B cell (primary cell): Measurements from ENCODE around the gene TRPM8. TPM values are rescaled to one million over a fixed set of nuclear protein-coding genes. Genes with fewer than 3 reads are reported as not detected.

ENCODE experiments used
- ATAC-seq: fragments of 200-7000 bp; cut with Tn5 transposase; one replicate; pipeline ENCODE4 v1.10.0; 2021; ENCODE audit warnings: low read depth, mild to moderate bottlenecking, moderate number of reproducible peaks, moderate library complexity
- CTCF ChIA-PET: fragments of 350-600 bp; sonication (Branson Sonifier 250); formaldehyde crosslinking; loops from one replicate; lab custom pipeline; 2021; ENCODE audit warnings: antibody characterized with exemption, inconsistent platforms; lab: Charles Lee
- POLR2A ChIA-PET: fragments of 350-600 bp; sonication (Branson Sonifier 250); formaldehyde crosslinking; loops from one replicate; lab custom pipeline; 2021; ENCODE audit warnings: antibody characterized with exemption; lab: Charles Lee
- DNase-seq: peaks from one replicate; pipeline ENCODE4 v3.0.0; 2013
- H2AFZ ChIP-seq: 2 replicates; pipeline ENCODE4 v1.6.1; 2012; ENCODE audit warnings: mild to moderate bottlenecking, low read depth, low read length; ENCODE audit not compliant: insufficient read depth, poor library complexity, severe bottlenecking
- H3K27ac ChIP-seq, 2 donors: 1 replicate in 1 of 2; 2 replicates in 1 of 2; pipeline ENCODE4 v1.5.1; 2012 to 2013; ENCODE audit warnings: low read length in 2 of 2, mild to moderate bottlenecking in 2 of 2, moderate library complexity in 1 of 2
- H3K27me3 ChIP-seq, 4 experiments: fragments of 200-600 bp in 1 of 4; sonication (generic) in 1 of 4; replicated peaks in 1 of 4; 1 replicate in 2 of 4; 2 replicates in 2 of 4; pipeline versions ENCODE4 v1.6.1 to v1.7.0; 2013 to 2016; ENCODE audit warnings: low read length in 3 of 4, mild to moderate bottlenecking in 2 of 4, mixed read lengths in 1 of 4, moderate library complexity in 1 of 4; ENCODE audit not compliant: insufficient read depth in 4 of 4, control insufficient read depth in 3 of 4; ENCODE audit errors: control extremely low read depth in 1 of 4
- H3K36me3 ChIP-seq, 2 experiments: replicated peaks in 1 of 2; 1 replicate in 1 of 2; 2 replicates in 1 of 2; pipeline versions ENCODE4 v1.6.1 to v1.7.1; 2013; ENCODE audit warnings: low read length in 1 of 2; ENCODE audit not compliant: insufficient read depth in 2 of 2, control insufficient read depth in 1 of 2; ENCODE audit errors: control extremely low read depth in 1 of 2, extremely low read depth in 1 of 2
- H3K4me1 ChIP-seq, 2 donors: fragments of 200-600 bp in 1 of 2; sonication (generic) in 1 of 2; 1 replicate in 1 of 2; 2 replicates in 1 of 2; pipeline versions ENCODE4 v1.5.1 to v1.6.1; 2013 to 2017; ENCODE audit warnings: low read length in 2 of 2; ENCODE audit not compliant: control insufficient read depth in 2 of 2, insufficient read depth in 2 of 2
- H3K4me2 ChIP-seq: replicated peaks from 2 replicates; pipeline ENCODE3; 2012; ENCODE audit warnings: mild to moderate bottlenecking, low read depth, low read length; ENCODE audit not compliant: poor library complexity, severe bottlenecking
- H3K4me3 ChIP-seq, 5 experiments: fragments of 200-600 bp in 1 of 5; sonication (generic) in 1 of 5; 1 replicate in 3 of 5; 2 replicates in 2 of 5; pipeline versions ENCODE4 v1.5.1 to v1.7.0; 2011 to 2016; ENCODE audit warnings: low read length in 4 of 5, mild to moderate bottlenecking in 4 of 5, low read depth in 2 of 5, control low read depth in 1 of 5, moderate library complexity in 1 of 5; ENCODE audit not compliant: insufficient read depth in 1 of 5; ENCODE audit errors: control extremely low read depth in 1 of 5, extremely low read depth in 1 of 5
- H3K79me2 ChIP-seq: fragments of 200-600 bp; sonication (generic); one replicate; pipeline ENCODE4 v1.6.0; 2016; ENCODE audit warnings: low read length; ENCODE audit not compliant: control insufficient read depth, insufficient read depth
- H3K9ac ChIP-seq: fragments of 200-600 bp; sonication (generic); 2 replicates; pipeline ENCODE4 v1.6.1; 2017; ENCODE audit warnings: mild to moderate bottlenecking, low read length, moderate library complexity
- H3K9me3 ChIP-seq, 3 donors: one replicate each; pipeline versions ENCODE4 v1.6.1 to v1.7.1; 2013; ENCODE audit warnings: low read length in 2 of 3; ENCODE audit not compliant: control insufficient read depth in 2 of 3, insufficient read depth in 1 of 3; ENCODE audit errors: control extremely low read depth in 1 of 3
- H4K20me1 ChIP-seq: 2 replicates; pipeline ENCODE4 v1.6.0; 2012; ENCODE audit warnings: mild to moderate bottlenecking, low read length; ENCODE audit not compliant: insufficient read depth, control insufficient read depth, poor library complexity, severe bottlenecking
- H3K27ac Mint-ChIP-seq: one replicate; pipeline ENCODE4 v1.8.0; 2021; ENCODE audit warnings: mixed read lengths
- H3K27me3 Mint-ChIP-seq: one replicate; pipeline ENCODE4 v1.8.0; 2021; ENCODE audit warnings: mixed read lengths
- H3K4me1 Mint-ChIP-seq: one replicate; pipeline ENCODE4 v1.8.0; 2021; ENCODE audit warnings: mixed read lengths
- H3K4me3 Mint-ChIP-seq: one replicate; pipeline ENCODE4 v1.8.0; 2021; ENCODE audit warnings: mixed read lengths
- H3K9me3 Mint-ChIP-seq: one replicate; pipeline ENCODE4 v1.8.0; 2022; ENCODE audit warnings: mixed read lengths; ENCODE audit not compliant: insufficient read depth
- EZH2 ChIP-seq: IDR thresholded peaks from 2 replicates; pipeline ENCODE4 v1.6.1; 2012; ENCODE audit warnings: borderline replicate concordance, low read depth, mild to moderate bottlenecking, moderate library complexity, low read length; ENCODE audit not compliant: insufficient read depth, poor library complexity, severe bottlenecking
- WGBS: methylation state at CpG from one replicate; pipeline ENCODE4 v1.1.5; 2013; ENCODE audit warnings: missing lambda C conversion rate; ENCODE audit not compliant: insufficient coverage; 5-methylcytosine and 5-hydroxymethylcytosine counted together
- intact Hi-C: fragments of 100-400 bp; cut with micrococcal nuclease; formaldehyde crosslinking; loops from one replicate; pipeline ENCODE4 v1.10.0; 2022
- polyA plus RNA-seq: library from polyadenylated mRNA; depleted of rRNA; stranded (reverse); fragments of >200 nt; gene quantifications from 2 replicates; pipeline ENCODE4 v1.2.3, GENCODE V29; 2012
- total RNA-seq, 2 donors: library from RNA; stranded (reverse); fragments of 120-200 nt in 1 of 2; gene quantifications; 1 replicate in 1 of 2; 2 replicates in 1 of 2; pipeline versions ENCODE4 v1.2.3 to v1.2.4, GENCODE V29; 2013 to 2022
- TF ChIP-seq, protein P1 (sequence below): fragments of 200-600 bp; IDR thresholded peaks from one replicate; pipeline ENCODE4 v1.8.0; 2022; ENCODE audit warnings: antibody characterized with exemption, mild to moderate bottlenecking

TRPM8 gene
- total and polyA plus RNA-seq, 2 donors (not counting 1 experiment from before 2014, with no cell fraction given): not detected

DNA sequence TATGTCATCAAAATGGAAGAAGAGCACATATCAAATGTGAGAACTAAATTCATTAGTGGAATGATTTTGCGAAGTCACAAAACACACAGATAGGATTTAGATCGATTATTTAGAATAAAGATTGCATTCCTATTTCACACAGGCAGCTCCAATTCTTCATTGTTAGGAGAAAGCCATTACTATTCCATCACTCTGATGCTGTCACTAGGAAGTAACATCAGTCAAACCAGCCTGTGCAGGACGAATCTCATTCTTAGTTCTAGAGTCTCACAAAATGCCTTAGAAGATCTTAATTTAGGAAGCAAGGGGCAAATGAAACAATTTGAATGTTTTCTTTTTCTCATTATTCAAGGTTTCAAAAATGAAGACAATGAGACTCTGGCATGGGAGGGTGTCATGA is 89.3 kb downstream of the TRPM8 start:
- peaks cover 0 to 3% (median 2%) of the 10 kb centered on the region in 3 donors for H3K9me3 ChIP-seq
- no peak for DNase-seq
- no CpG with 5 or more reads among the region's 3 CpGs for WGBS
- CTCF ChIA-PET: no interaction called here
- H3K27ac ChIP-seq: no peak overlapping the region
- H4K20me1 ChIP-seq: no peaks in the 10 kb centered on the region
- Mint-ChIP-seq H3K9me3 (no peaks in the 10 kb centered on the region), H3K27ac (no peak overlapping the region), H3K4me3 (no peak overlapping the region), H3K27me3 (peaks cover 30% of the 10 kb centered on the region), H3K4me1 (no peaks in the 10 kb centered on the region)
- POLR2A ChIA-PET: no interaction called here
- no peak overlapping the region for H3K9ac ChIP-seq
- H2AFZ ChIP-seq: no peak overlapping the region
- H3K4me1 ChIP-seq: no peaks in the 10 kb centered on the region
- ATAC-seq: no peak
- intact Hi-C loops: no loop called here
- TF ChIP-seq EZH2: no peak
- TF ChIP-seq, protein P1, sequence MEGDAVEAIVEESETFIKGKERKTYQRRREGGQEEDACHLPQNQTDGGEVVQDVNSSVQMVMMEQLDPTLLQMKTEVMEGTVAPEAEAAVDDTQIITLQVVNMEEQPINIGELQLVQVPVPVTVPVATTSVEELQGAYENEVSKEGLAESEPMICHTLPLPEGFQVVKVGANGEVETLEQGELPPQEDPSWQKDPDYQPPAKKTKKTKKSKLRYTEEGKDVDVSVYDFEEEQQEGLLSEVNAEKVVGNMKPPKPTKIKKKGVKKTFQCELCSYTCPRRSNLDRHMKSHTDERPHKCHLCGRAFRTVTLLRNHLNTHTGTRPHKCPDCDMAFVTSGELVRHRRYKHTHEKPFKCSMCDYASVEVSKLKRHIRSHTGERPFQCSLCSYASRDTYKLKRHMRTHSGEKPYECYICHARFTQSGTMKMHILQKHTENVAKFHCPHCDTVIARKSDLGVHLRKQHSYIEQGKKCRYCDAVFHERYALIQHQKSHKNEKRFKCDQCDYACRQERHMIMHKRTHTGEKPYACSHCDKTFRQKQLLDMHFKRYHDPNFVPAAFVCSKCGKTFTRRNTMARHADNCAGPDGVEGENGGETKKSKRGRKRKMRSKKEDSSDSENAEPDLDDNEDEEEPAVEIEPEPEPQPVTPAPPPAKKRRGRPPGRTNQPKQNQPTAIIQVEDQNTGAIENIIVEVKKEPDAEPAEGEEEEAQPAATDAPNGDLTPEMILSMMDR: no peak
- no peak overlapping the region for H3K4me2 ChIP-seq
- no peaks in the 10 kb centered on the region for H3K36me3 ChIP-seq
- H3K27me3 ChIP-seq: peaks cover 0 to 13% (median 4%) of the 10 kb centered on the region in 4 experiments
- H3K4me3 ChIP-seq: no peak overlapping the region
- H3K79me2 ChIP-seq: no peaks in the 10 kb centered on the region

DNA sequence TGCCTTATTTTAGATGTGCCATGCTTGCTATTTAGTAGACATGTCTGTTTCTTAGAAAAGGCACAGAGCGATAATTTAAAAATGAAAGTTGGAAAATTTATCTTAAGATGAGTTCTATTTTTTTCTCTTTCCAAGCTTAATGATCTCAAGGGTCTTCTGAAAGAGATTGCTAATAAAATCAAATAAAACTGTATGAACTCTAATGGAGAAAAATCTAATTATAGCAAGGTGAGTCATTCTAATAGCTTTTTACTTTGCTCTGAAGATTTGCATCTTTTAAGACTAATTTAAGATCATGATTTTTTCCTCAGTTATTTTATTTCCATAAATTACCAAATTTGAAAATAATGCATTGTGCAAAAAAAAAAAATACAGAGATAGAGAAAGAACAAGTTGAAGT is 97.3 kb downstream of the TRPM8 start:
- Mint-ChIP-seq H3K27ac (no peak overlapping the region), H3K27me3 (peaks cover 41% of the 10 kb centered on the region), H3K4me3 (no peak overlapping the region), H3K4me1 (peaks cover 3% of the 10 kb centered on the region), H3K9me3 (no peaks in the 10 kb centered on the region)
- no peak for ATAC-seq
- POLR2A ChIA-PET: no interaction called here
- TF ChIP-seq, protein P1: no peak
- no peak for TF ChIP-seq EZH2
- no peaks in the 10 kb centered on the region for H3K4me1 ChIP-seq
- no peak for DNase-seq
- intact Hi-C loops: no loop called here
- H3K9me3 ChIP-seq: peaks cover 0 to 2% (median under 1%) of the 10 kb centered on the region in 3 donors
- peaks cover 0 to 13% (median 0%) of the 10 kb centered on the region in 4 experiments for H3K27me3 ChIP-seq
- H3K27ac ChIP-seq: no peak overlapping the region
- CTCF ChIA-PET: interaction anchor here (0.7 kb wide), 1 partner anchor 156 kb away, joined by 3 read pairs; no protein-coding TSS in a partner anchor
- H3K79me2 ChIP-seq: no peaks in the 10 kb centered on the region
- H2AFZ ChIP-seq: no peak overlapping the region
- no peaks in the 10 kb centered on the region for H3K36me3 ChIP-seq
- WGBS: no CpG with 5 or more reads among the region's 1 CpG
- H3K9ac ChIP-seq: no peak overlapping the region
- no peak overlapping the region for H3K4me3 ChIP-seq
- H4K20me1 ChIP-seq: no peaks in the 10 kb centered on the region
- H3K4me2 ChIP-seq: no peak overlapping the region
